ENCODE results near the gene CDC25B. TPM values are rescaled to one million over a fixed set of nuclear protein-coding genes. Genes with fewer than 3 reads are reported as not detected.

Gene CDC25B
- 10 to 100 TPM; 13.2 to 72.8 (median 25.5) TPM for total RNA-seq

GRCh38 chr20:3795511-3796468 is at the start of gene CDC25B:
CDC25B (plus strand) TSS chr20:3796310; CDS start chr20:3796532, 222 bp downstream.
- peak; percentile 95 to 96 for DNase-seq
- Histone ChIP-seq H3K9me3 (no peaks in the 10 kb centered on the region), H3K27me3 (no peaks in the 10 kb centered on the region), H3K27ac (peak within 1 kb of the TSS; percentile 98 to 99), H3K4me3 (peak within 1 kb of the TSS; percentile 58 to 71), H3K36me3 (no peaks in the 10 kb centered on the region), H3K4me1 (peaks cover 0 to 6% of the 10 kb centered on the region in 2 donors)
- TF ChIP-seq POLR2A (IDR thresholded peaks at IDR 0.05) (peak; percentile 51 to 63), CTCF (IDR thresholded peaks at IDR 0.05) (peak; percentile 36 to 78 (median 58))
- intact Hi-C loops (cut with DNase I; ENCODE audit: low total_unique reads) = no loop called here

- no peak overlapping the region for H3K4me3 ChIP-seq
- H3K4me1 ChIP-seq = no peaks in the 10 kb centered on the region
- TF ChIP-seq POLR2A (IDR thresholded peaks at IDR 0.05) = no peak
- no peaks in the 10 kb centered on the region for H3K9me3 ChIP-seq
- H3K36me3 ChIP-seq = no peaks in the 10 kb centered on the region
- H3K27me3 ChIP-seq = no peaks in the 10 kb centered on the region
- intact Hi-C loops (cut with DNase I; ENCODE audit: low total_unique reads) = no loop called here
- DNase-seq = no peak
- H3K27ac ChIP-seq = no peak overlapping the region
These were observed 48.6 kb upstream of the CDC25B start for GRCh38 chr20:3747471-3747870.

DNA sequence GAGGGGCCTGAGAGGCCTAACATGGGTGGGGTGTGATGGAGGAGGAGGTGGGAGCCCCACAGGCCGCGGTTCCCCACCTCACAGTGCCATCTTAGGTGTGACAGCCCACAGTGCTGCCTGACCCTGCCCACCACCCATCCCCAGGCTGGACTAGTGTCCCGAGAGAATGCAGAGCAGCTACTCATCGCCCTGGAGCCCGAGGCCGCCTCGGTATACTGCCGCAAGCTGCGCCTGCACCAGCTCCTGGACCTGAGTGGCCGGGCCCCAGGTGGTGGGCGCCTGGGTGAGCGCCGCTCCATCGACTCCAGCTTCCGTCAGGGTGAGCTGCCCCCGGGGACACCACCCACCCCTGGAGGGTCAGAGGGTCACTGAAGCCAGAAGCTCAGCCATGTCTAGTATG is 48.0 kb upstream of the CDC25B start:
- no peaks in the 10 kb centered on the region for H3K27me3 ChIP-seq
- no peaks in the 10 kb centered on the region for H3K36me3 ChIP-seq
- H3K27ac ChIP-seq = no peak overlapping the region
- H3K4me3 ChIP-seq = no peak overlapping the region
- H3K4me1 ChIP-seq = no peaks in the 10 kb centered on the region
- TF ChIP-seq CTCF (IDR thresholded peaks at IDR 0.05) = no peak
- TF ChIP-seq POLR2A (IDR thresholded peaks at IDR 0.05) = no peak
- DNase-seq = no peak
- H3K9me3 ChIP-seq = no peaks in the 10 kb centered on the region
- intact Hi-C loops (cut with DNase I; ENCODE audit: low total_unique reads) = no loop called here

- H3K4me1 ChIP-seq = no peaks in the 10 kb centered on the region
- TF ChIP-seq CTCF (IDR thresholded peaks at IDR 0.05) (no peak), POLR2A (IDR thresholded peaks at IDR 0.05) (no peak)
- no peaks in the 10 kb centered on the region for H3K9me3 ChIP-seq
- no peak overlapping the region for H3K4me3 ChIP-seq
- H3K36me3 ChIP-seq = no peaks in the 10 kb centered on the region
- intact Hi-C loops (cut with DNase I; ENCODE audit: low total_unique reads) = no loop called here
- H3K27me3 ChIP-seq = no peaks in the 10 kb centered on the region
- DNase-seq = no peak
- H3K27ac ChIP-seq = no peak overlapping the region
These were observed 46.9 kb upstream of the CDC25B start for GRCh38 chr20:3749087-3749688.

DNA sequence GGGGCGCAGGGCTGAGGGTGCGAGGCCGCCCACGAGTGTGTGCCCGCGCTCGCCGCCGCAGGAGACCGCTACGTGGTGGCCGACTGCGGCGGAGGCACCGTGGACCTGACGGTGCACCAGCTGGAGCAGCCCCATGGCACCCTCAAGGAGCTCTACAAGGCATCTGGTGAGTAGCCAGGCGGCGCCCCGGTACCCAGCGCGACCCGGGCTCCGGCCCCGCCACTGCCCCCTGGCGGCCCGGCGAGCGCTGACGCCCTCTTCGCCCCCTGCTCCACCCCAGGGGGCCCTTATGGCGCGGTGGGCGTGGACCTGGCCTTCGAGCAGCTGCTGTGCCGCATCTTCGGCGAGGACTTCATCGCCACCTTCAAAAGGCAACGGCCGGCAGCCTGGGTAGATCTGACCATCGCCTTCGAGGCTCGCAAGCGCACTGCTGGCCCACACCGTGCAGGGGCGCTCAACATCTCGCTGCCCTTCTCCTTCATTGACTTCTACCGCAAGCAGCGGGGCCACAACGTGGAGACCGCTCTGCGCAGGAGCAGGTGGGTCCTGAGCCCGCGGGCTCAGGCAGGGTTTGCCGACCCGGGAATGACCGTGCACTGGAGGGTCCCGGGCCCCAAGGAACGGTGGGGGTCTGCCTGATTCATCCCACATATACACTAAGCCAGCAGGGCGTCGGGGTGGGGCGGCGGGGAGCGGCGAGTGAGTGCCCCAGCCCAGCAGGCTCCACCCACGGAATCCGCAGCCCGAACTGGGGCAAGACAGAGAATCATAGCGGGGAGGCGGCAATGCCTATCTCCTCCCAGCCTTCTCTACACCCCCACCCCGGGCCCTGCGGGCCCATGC is 46.2 kb upstream of the CDC25B start:
- H3K36me3 ChIP-seq = no peaks in the 10 kb centered on the region
- H3K27ac ChIP-seq = no peak overlapping the region
- intact Hi-C loops (cut with DNase I; ENCODE audit: low total_unique reads) = no loop called here
- H3K4me3 ChIP-seq = no peak overlapping the region
- H3K9me3 ChIP-seq = no peaks in the 10 kb centered on the region
- H3K4me1 ChIP-seq = no peaks in the 10 kb centered on the region
- H3K27me3 ChIP-seq = no peaks in the 10 kb centered on the region
- DNase-seq = no peak
- TF ChIP-seq CTCF (IDR thresholded peaks at IDR 0.05) = peak in 3 of 4 experiments; percentile 8 to 35 (median 26)
- no peak for TF ChIP-seq POLR2A (IDR thresholded peaks at IDR 0.05)
